ENCODE data around the gene TSC22D4.

- TF ChIP-seq REST (IDR thresholded peaks at IDR 0.05), result no peak
- TF ChIP-seq MYC (IDR thresholded peaks at IDR 0.05; ENCODE audit: borderline replicate concordance, low read length), result no peak
- TF ChIP-seq POLR2A (IDR thresholded peaks at IDR 0.05; ENCODE audit: low read length), result no peak
- TF ChIP-seq CTCF (IDR thresholded peaks at IDR 0.05), result no peak
- TF ChIP-seq CHD2 (IDR thresholded peaks at IDR 0.05; ENCODE audit: low read length, partially characterized antibody), result no peak
- TF ChIP-seq USF2 (IDR thresholded peaks at IDR 0.05), result no peak
These were observed 17.5 kb upstream of the TSC22D4 start for GRCh38 chr7:100496509-100496908.

All from A549 (cell line).